Measurements from ENCODE around the gene THPO. TPM values are rescaled to one million over a fixed set of nuclear protein-coding genes. Genes with fewer than 3 reads are reported as not detected.
A peak's percentile ranks its signal among the peaks of the same experiment; 100 is the strongest.

The THPO gene
- total RNA-seq, 1 donor from 2014 or later: 68.1 TPM

- peak; percentile 95 for DNase-seq
Measured at GRCh38 chr3:184362668-184363546, 15.1 kb downstream of the THPO start.

GRCh38 chr3:184361932-184362667 is 15.9 kb downstream of the THPO start:
- peak; percentile 84 for DNase-seq

GRCh38 chr3:184361532-184361931 is 16.5 kb downstream of the THPO start, which contains the start of the genes CLCN2 and POLR2H:
CLCN2 (minus strand) TSS chr3:184361605; CDS start chr3:184361479, 126 bp downstream.
POLR2H (plus strand) TSS chr3:184361710; CDS start chr3:184363493, 1,783 bp downstream.
- DNase-seq: peak; percentile 58

- no peak for DNase-seq
Measured at GRCh38 chr3:184360929-184361531, 17.0 kb downstream of the THPO start.

- no peak for DNase-seq
Measured at GRCh38 chr3:184360070-184360928, 17.7 kb downstream of the THPO start.

- DNase-seq: no peak
Measured at GRCh38 chr3:184359610-184360009, 18.4 kb downstream of the THPO start.

GRCh38 chr3:184358921-184359350 is 19.1 kb downstream of the THPO start:
- DNase-seq: no peak

- DNase-seq: no peak
Measured at GRCh38 chr3:184358124-184358767, 19.8 kb downstream of the THPO start.

- no peak for DNase-seq
Measured at GRCh38 chr3:184357248-184358123, 20.5 kb downstream of the THPO start.

- no peak for DNase-seq
Measured at GRCh38 chr3:184355261-184356040, 22.6 kb downstream of the THPO start.

GRCh38 chr3:184354754-184355153 is 23.3 kb downstream of the THPO start:
- no peak for DNase-seq

GRCh38 chr3:184354121-184354728 is 23.8 kb downstream of the THPO start:
- no peak for DNase-seq

- no peak for DNase-seq
Measured at GRCh38 chr3:184353546-184353941, 24.5 kb downstream of the THPO start.

GRCh38 chr3:184352897-184353545 is 25.0 kb downstream of the THPO start:
- no peak for DNase-seq

- DNase-seq: no peak
Measured at GRCh38 chr3:184352149-184352785, 25.7 kb downstream of the THPO start.

- no peak for DNase-seq
Measured at GRCh38 chr3:184351511-184352148, 26.4 kb downstream of the THPO start.

GRCh38 chr3:184350618-184351017 is 27.4 kb downstream of the THPO start:
- no peak for DNase-seq

All from skin of body (tissue), 2 donors.